ENCODE data around the gene MEGF11. TPM values are rescaled to one million over a fixed set of nuclear protein-coding genes. Genes with fewer than 3 reads are reported as not detected.
"Not testable (repeated sequence)": the region's sequence is repeated elsewhere in the genome, so short reads cannot be mapped to it uniquely, and the experiment has no call there.

Gene MEGF11
- polyA plus RNA-seq, 1 donor, result 0.66 TPM

- WGBS (ENCODE audit: insufficient coverage, low lambda C conversion rate), result no CpG with 5 or more reads among the region's 62 CpGs
- Histone ChIP-seq H3K9me3 (ENCODE audit: control insufficient read depth, low read depth, low read length) (no peaks in the 10 kb centered on the region), H3K4me1 (ENCODE audit: control insufficient read depth, insufficient read depth, low read length) (peaks cover 14% of the 10 kb centered on the region), H3K27me3 (ENCODE audit: control insufficient read depth, insufficient read depth, low read length) (no peaks in the 10 kb centered on the region), H3K36me3 (ENCODE audit: control insufficient read depth, insufficient read depth, low read length) (peaks cover 1% of the 10 kb centered on the region), H3K27ac (ENCODE audit: low read length) (peak within 1 kb of the TSS; percentile 99), H3K4me3 (ENCODE audit: low read length) (peak within 1 kb of the TSS; percentile 97)
- peak; percentile 97 for DNase-seq
Observed at GRCh38 chr15:65869126-65869953, 384.2 kb downstream of the MEGF11 start, which contains the start of gene RAB11A. RAB11A (plus strand) TSS chr15:65869491; CDS start chr15:65869586, 95 bp downstream.

- peak overlapping the region; percentile 97 for H3K4me3 ChIP-seq (ENCODE audit: low read length)
- H3K4me1 ChIP-seq (ENCODE audit: control insufficient read depth, insufficient read depth, low read length), result peaks cover 14% of the 10 kb centered on the region
- H3K9me3 ChIP-seq (ENCODE audit: control insufficient read depth, low read depth, low read length), result no peaks in the 10 kb centered on the region
- H3K27me3 ChIP-seq (ENCODE audit: control insufficient read depth, insufficient read depth, low read length), result no peaks in the 10 kb centered on the region
- no peaks in the 10 kb centered on the region for H3K36me3 ChIP-seq (ENCODE audit: control insufficient read depth, insufficient read depth, low read length)
- WGBS (ENCODE audit: insufficient coverage, low lambda C conversion rate), result 90% methylated on average over 3 of the region's 11 CpGs
- DNase-seq, result no peak
- H3K27ac ChIP-seq (ENCODE audit: low read length), result peak overlapping the region; percentile 99
Observed at GRCh38 chr15:65868546-65869125, 384.9 kb downstream of the MEGF11 start.

- not testable (repeated sequence) for H3K9me3 ChIP-seq (ENCODE audit: control insufficient read depth, low read depth, low read length); H3K27ac ChIP-seq (ENCODE audit: low read length); H3K27me3 ChIP-seq (ENCODE audit: control insufficient read depth, insufficient read depth, low read length); H3K4me3 ChIP-seq (ENCODE audit: low read length); DNase-seq; H3K36me3 ChIP-seq (ENCODE audit: control insufficient read depth, insufficient read depth, low read length)
- 80% methylated on average over 1 of the region's 6 CpGs for WGBS (ENCODE audit: insufficient coverage, low lambda C conversion rate)
- peaks cover 13% of the 10 kb centered on the region for H3K4me1 ChIP-seq (ENCODE audit: control insufficient read depth, insufficient read depth, low read length)
Observed at GRCh38 chr15:65867933-65868332, 385.6 kb downstream of the MEGF11 start.

- no peak for DNase-seq
- WGBS (ENCODE audit: insufficient coverage, low lambda C conversion rate), result 83% methylated on average over 1 of the region's 3 CpGs
- H3K27me3 ChIP-seq (ENCODE audit: control insufficient read depth, insufficient read depth, low read length), result no peaks in the 10 kb centered on the region
Observed at GRCh38 chr15:65867244-65867643, 386.3 kb downstream of the MEGF11 start.

GRCh38 chr15:65863106-65863505 lies 390.4 kb downstream of the MEGF11 start:
- Histone ChIP-seq H3K27me3 (ENCODE audit: control insufficient read depth, insufficient read depth, low read length) (no peaks in the 10 kb centered on the region), H3K9me3 (ENCODE audit: control insufficient read depth, low read depth, low read length) (no peaks in the 10 kb centered on the region), H3K4me3 (ENCODE audit: low read length) (no peak overlapping the region), H3K36me3 (ENCODE audit: control insufficient read depth, insufficient read depth, low read length) (no peaks in the 10 kb centered on the region), H3K27ac (ENCODE audit: low read length) (no peak overlapping the region), H3K4me1 (ENCODE audit: control insufficient read depth, insufficient read depth, low read length) (no peaks in the 10 kb centered on the region)
- no peak for DNase-seq
- WGBS (ENCODE audit: insufficient coverage, low lambda C conversion rate), result no CpG with 5 or more reads among the region's 6 CpGs

More at GRCh38 chr15:65867244-65867643, 386.3 kb downstream of the MEGF11 start:
- no peaks in the 10 kb centered on the region for H3K36me3 ChIP-seq (ENCODE audit: control insufficient read depth, insufficient read depth, low read length)
- no peaks in the 10 kb centered on the region for H3K9me3 ChIP-seq (ENCODE audit: control insufficient read depth, low read depth, low read length)
- H3K4me1 ChIP-seq (ENCODE audit: control insufficient read depth, insufficient read depth, low read length), result peaks cover 7% of the 10 kb centered on the region
- no peak overlapping the region for H3K27ac ChIP-seq (ENCODE audit: low read length)
- no peak overlapping the region for H3K4me3 ChIP-seq (ENCODE audit: low read length)

GRCh38 chr15:65862682-65863081 lies 390.9 kb downstream of the MEGF11 start:
- WGBS (ENCODE audit: insufficient coverage, low lambda C conversion rate), result no CpG with 5 or more reads among the region's 1 CpG
- Histone ChIP-seq H3K27me3 (ENCODE audit: control insufficient read depth, insufficient read depth, low read length) (no peaks in the 10 kb centered on the region), H3K4me1 (ENCODE audit: control insufficient read depth, insufficient read depth, low read length) (no peaks in the 10 kb centered on the region), H3K27ac (ENCODE audit: low read length) (no peak overlapping the region), H3K36me3 (ENCODE audit: control insufficient read depth, insufficient read depth, low read length) (no peaks in the 10 kb centered on the region), H3K9me3 (ENCODE audit: control insufficient read depth, low read depth, low read length) (no peaks in the 10 kb centered on the region), H3K4me3 (ENCODE audit: low read length) (no peak overlapping the region)
- peak; percentile 58 to 70 for DNase-seq

- Histone ChIP-seq H3K27me3 (ENCODE audit: control insufficient read depth, insufficient read depth, low read length) (no peaks in the 10 kb centered on the region), H3K36me3 (ENCODE audit: control insufficient read depth, insufficient read depth, low read length) (no peaks in the 10 kb centered on the region), H3K4me1 (ENCODE audit: control insufficient read depth, insufficient read depth, low read length) (no peaks in the 10 kb centered on the region), H3K4me3 (ENCODE audit: low read length) (no peak overlapping the region), H3K9me3 (ENCODE audit: control insufficient read depth, low read depth, low read length) (no peaks in the 10 kb centered on the region), H3K27ac (ENCODE audit: low read length) (no peak overlapping the region)
- 86% methylated on average over 5 of the region's 5 CpGs for WGBS (ENCODE audit: insufficient coverage, low lambda C conversion rate)
- no peak for DNase-seq
Observed at GRCh38 chr15:65857718-65858402, 395.7 kb downstream of the MEGF11 start.

- 18% methylated on average over 2 of the region's 12 CpGs for WGBS (ENCODE audit: insufficient coverage, low lambda C conversion rate)
- peak; percentile 38 to 46 for DNase-seq
Observed at GRCh38 chr15:65856821-65857455, 396.6 kb downstream of the MEGF11 start.

GRCh38 chr15:65851981-65852380 lies 401.6 kb downstream of the MEGF11 start:
- WGBS (ENCODE audit: insufficient coverage, low lambda C conversion rate), result 80% methylated on average over 1 of the region's 5 CpGs
- Histone ChIP-seq H3K27ac (ENCODE audit: low read length) (no peak overlapping the region), H3K4me3 (ENCODE audit: low read length) (no peak overlapping the region)

More at GRCh38 chr15:65856821-65857455, 396.6 kb downstream of the MEGF11 start:
- H3K27me3 ChIP-seq (ENCODE audit: control insufficient read depth, insufficient read depth, low read length), result no peaks in the 10 kb centered on the region
- no peak overlapping the region for H3K4me3 ChIP-seq (ENCODE audit: low read length)
- no peaks in the 10 kb centered on the region for H3K36me3 ChIP-seq (ENCODE audit: control insufficient read depth, insufficient read depth, low read length)
- no peaks in the 10 kb centered on the region for H3K4me1 ChIP-seq (ENCODE audit: control insufficient read depth, insufficient read depth, low read length)
- no peaks in the 10 kb centered on the region for H3K9me3 ChIP-seq (ENCODE audit: control insufficient read depth, low read depth, low read length)
- no peak overlapping the region for H3K27ac ChIP-seq (ENCODE audit: low read length)

GRCh38 chr15:65847989-65848388 lies 405.6 kb downstream of the MEGF11 start:
- peak overlapping the region; percentile 56 for H3K27ac ChIP-seq (ENCODE audit: low read length)
- DNase-seq, result peak; percentile 46 to 75

More at GRCh38 chr15:65851981-65852380, 401.6 kb downstream of the MEGF11 start:
- Histone ChIP-seq H3K36me3 (ENCODE audit: control insufficient read depth, insufficient read depth, low read length) (no peaks in the 10 kb centered on the region), H3K27me3 (ENCODE audit: control insufficient read depth, insufficient read depth, low read length) (no peaks in the 10 kb centered on the region), H3K4me1 (ENCODE audit: control insufficient read depth, insufficient read depth, low read length) (peaks cover 8% of the 10 kb centered on the region), H3K9me3 (ENCODE audit: control insufficient read depth, low read depth, low read length) (no peaks in the 10 kb centered on the region)
- no peak for DNase-seq

More at GRCh38 chr15:65847989-65848388, 405.6 kb downstream of the MEGF11 start:
- no peak overlapping the region for H3K4me3 ChIP-seq (ENCODE audit: low read length)
- no peaks in the 10 kb centered on the region for H3K36me3 ChIP-seq (ENCODE audit: control insufficient read depth, insufficient read depth, low read length)
- H3K4me1 ChIP-seq (ENCODE audit: control insufficient read depth, insufficient read depth, low read length), result peaks cover 8% of the 10 kb centered on the region
- H3K9me3 ChIP-seq (ENCODE audit: control insufficient read depth, low read depth, low read length), result no peaks in the 10 kb centered on the region
- H3K27me3 ChIP-seq (ENCODE audit: control insufficient read depth, insufficient read depth, low read length), result no peaks in the 10 kb centered on the region
